CD14-positive monocyte (primary cell): Measurements from ENCODE around the gene PRKAR1B. TPM values are rescaled to one million over a fixed set of nuclear protein-coding genes. Genes with fewer than 3 reads are reported as not detected.

ENCODE experiments used
- DNase-seq, 3 donors: peaks; one replicate each; pipeline ENCODE4 v3.0.0-alpha.2; 2011 to 2022
- H2AFZ ChIP-seq: 2 replicates; pipeline ENCODE4 v1.6.0; 2012; ENCODE audit warnings: mild to moderate bottlenecking, low read depth, low read length, inconsistent platforms; ENCODE audit not compliant: insufficient read depth, poor library complexity, severe bottlenecking
- H3K27ac ChIP-seq, 2 donors: 1 replicate in 1 of 2; 2 replicates in 1 of 2; pipeline ENCODE4 v1.5.1; 2012 to 2013; ENCODE audit warnings: low read length in 2 of 2, control low read depth in 1 of 2, inconsistent platforms in 1 of 2, low read depth in 1 of 2, mild to moderate bottlenecking in 1 of 2
- H3K27me3 ChIP-seq, 2 donors: one replicate each; pipeline versions ENCODE4 v1.6.0 to v1.6.1; 2011 to 2013; ENCODE audit warnings: low read length in 2 of 2; ENCODE audit not compliant: control insufficient read depth in 2 of 2, insufficient read depth in 2 of 2
- H3K36me3 ChIP-seq, 2 donors: replicated peaks in 1 of 2; 1 replicate in 1 of 2; 2 replicates in 1 of 2; pipeline versions ENCODE4 v1.5.1 to v1.6.1; 2012 to 2013; ENCODE audit warnings: low read length in 2 of 2, control low read depth in 1 of 2, inconsistent platforms in 1 of 2, mild to moderate bottlenecking in 1 of 2; ENCODE audit not compliant: insufficient read depth in 2 of 2, control insufficient read depth in 1 of 2
- H3K4me1 ChIP-seq, 2 donors: 1 replicate in 1 of 2; 2 replicates in 1 of 2; pipeline versions ENCODE4 v1.5.1 to v1.6.1; 2012 to 2013; ENCODE audit warnings: low read length in 2 of 2, control low read depth in 1 of 2, inconsistent platforms in 1 of 2, mild to moderate bottlenecking in 1 of 2, moderate library complexity in 1 of 2; ENCODE audit not compliant: insufficient read depth in 2 of 2, control insufficient read depth in 1 of 2
- H3K4me2 ChIP-seq: replicated peaks from 2 replicates; pipeline ENCODE3; 2012; ENCODE audit warnings: low read length, moderate library complexity, mild to moderate bottlenecking; ENCODE audit not compliant: poor library complexity, severe bottlenecking; ENCODE audit errors: extremely low read depth
- H3K4me3 ChIP-seq, 3 experiments: fragments of 200-600 bp in 1 of 3; sonication (generic) in 1 of 3; replicated peaks in 1 of 3; 1 replicate in 2 of 3; 2 replicates in 1 of 3; pipeline ENCODE4 v1.5.1; 2011 to 2013; ENCODE audit warnings: low read length in 3 of 3, mild to moderate bottlenecking in 3 of 3, control low read depth in 2 of 3, low read depth in 2 of 3, inconsistent platforms in 1 of 3, moderate library complexity in 1 of 3
- H3K79me2 ChIP-seq: 2 replicates; pipeline ENCODE4 v1.6.0; 2012; ENCODE audit warnings: mild to moderate bottlenecking, control low read depth, inconsistent platforms, low read length, moderate library complexity; ENCODE audit not compliant: insufficient read depth
- H3K9ac ChIP-seq: 2 replicates; pipeline ENCODE4 v1.6.0; 2017; ENCODE audit warnings: low read length, mild to moderate bottlenecking; ENCODE audit not compliant: insufficient read depth, poor library complexity, severe bottlenecking
- H3K9me3 ChIP-seq, 2 donors: replicated peaks in 1 of 2; 1 replicate in 1 of 2; 2 replicates in 1 of 2; pipeline versions ENCODE4 v1.5.1 to v1.6.1; 2012 to 2013; ENCODE audit warnings: low read length in 2 of 2, control low read depth in 1 of 2; ENCODE audit not compliant: control insufficient read depth in 1 of 2, insufficient read depth in 1 of 2
- H4K20me1 ChIP-seq: 2 replicates; pipeline ENCODE4 v1.6.0; 2012; ENCODE audit warnings: mild to moderate bottlenecking, low read length, control low read depth, moderate library complexity; ENCODE audit not compliant: insufficient read depth
- H3K27ac Mint-ChIP-seq, 7 donors: one replicate each; pipeline ENCODE4 v1.8.0; 2020; ENCODE audit warnings: mild to moderate bottlenecking in 7 of 7, mixed read lengths in 7 of 7, moderate library complexity in 6 of 7, inconsistent platforms in 2 of 7
- H3K27me3 Mint-ChIP-seq, 3 donors: one replicate each; pipeline ENCODE4 v1.8.0; 2021 to 2022; ENCODE audit warnings: low read depth in 3 of 3, mild to moderate bottlenecking in 3 of 3, mixed read lengths in 3 of 3, moderate library complexity in 3 of 3, inconsistent platforms in 1 of 3
- H3K36me3 Mint-ChIP-seq, 2 donors: one replicate each; pipeline ENCODE4 v1.8.0; 2020; ENCODE audit warnings: mixed read lengths in 2 of 2, inconsistent platforms in 1 of 2, mild to moderate bottlenecking in 1 of 2
- H3K4me1 Mint-ChIP-seq: one replicate; pipeline ENCODE4 v1.8.0; 2020; ENCODE audit warnings: mild to moderate bottlenecking, mixed read lengths
- H3K4me3 Mint-ChIP-seq, 2 donors: one replicate each; pipeline ENCODE4 v1.8.0; 2020; ENCODE audit warnings: mild to moderate bottlenecking in 2 of 2, mixed read lengths in 2 of 2, moderate library complexity in 1 of 2
- H3K9me3 Mint-ChIP-seq, 7 donors: one replicate each; pipeline ENCODE4 v1.8.0; 2020 to 2022; ENCODE audit warnings: mixed read lengths in 7 of 7, mild to moderate bottlenecking in 6 of 7, moderate library complexity in 6 of 7, inconsistent platforms in 2 of 7
- CTCF ChIP-seq: fragments of 200-600 bp; IDR thresholded peaks from one replicate; pipeline ENCODE4 v1.8.0; 2022; ENCODE audit warnings: antibody characterized with exemption, mild to moderate bottlenecking
- WGBS: methylation state at CpG from one replicate; pipeline ENCODE4 v1.1.5; 2013; ENCODE audit warnings: missing lambda C conversion rate; ENCODE audit not compliant: insufficient coverage; 5-methylcytosine and 5-hydroxymethylcytosine counted together
- intact Hi-C, 2 donors: fragments of 100-400 bp; cut with micrococcal nuclease; formaldehyde crosslinking; loops; one replicate each; pipeline versions ENCODE4 v1.15.0 to v1.15.1; 2023
- polyA plus RNA-seq, 3 donors: library from polyadenylated mRNA; depleted of rRNA in 1 of 3; unstranded in 2 of 3; stranded (reverse) in 1 of 3; fragments of 300-500 nt in 2 of 3; fragments of >200 nt in 1 of 3; fragmentation: Illumina TruSeq in 2 of 3; gene quantifications; 1 replicate in 2 of 3; 2 replicates in 1 of 3; pipeline ENCODE4 v1.2.3, GENCODE V29; 2012 to 2021

The PRKAR1B gene
- polyA plus RNA-seq, 3 donors = 0.94 to 2.1 (median 1.1) TPM

GRCh38 chr7:593324-594115 is 133.6 kb downstream of the PRKAR1B start:
- Histone ChIP-seq H3K4me3 (peak overlapping the region in 1 of 3 experiments; percentile 26), H4K20me1 (no peaks in the 10 kb centered on the region), H2AFZ (no peak overlapping the region), H3K36me3 (no peaks in the 10 kb centered on the region), H3K27ac (no peak overlapping the region), H3K9me3 (peaks cover 0 to 9% of the 10 kb centered on the region in 2 donors), H3K4me2 (peak overlapping the region; percentile 24), H3K79me2 (no peaks in the 10 kb centered on the region), H3K27me3 (peaks cover 0 to 8% of the 10 kb centered on the region in 2 donors), H3K4me1 (peaks cover 13 to 19% of the 10 kb centered on the region in 2 donors), H3K9ac (peak overlapping the region; percentile 25)
- no peaks in the 10 kb centered on the region for H3K36me3 Mint-ChIP-seq
- H3K27me3 Mint-ChIP-seq = peaks cover 14 to 41% (median 21%) of the 10 kb centered on the region in 3 donors
- DNase-seq = peak; percentile 43 to 68 (median 45)
- peak overlapping the region in 1 of 7 donors; percentile 19 for H3K27ac Mint-ChIP-seq
- TF ChIP-seq CTCF = no peak
- H3K4me1 Mint-ChIP-seq = peaks cover 14% of the 10 kb centered on the region
- 38% methylated on average over 24 of the region's 34 CpGs for WGBS
- H3K9me3 Mint-ChIP-seq = peaks cover 6 to 23% (median 8%) of the 10 kb centered on the region in 7 donors
- intact Hi-C loops = no loop called here
- H3K4me3 Mint-ChIP-seq = peak overlapping the region in 1 of 2 donors; percentile 67

GRCh38 chr7:591856-592628 is 135.0 kb downstream of the PRKAR1B start:
- H2AFZ ChIP-seq = no peak overlapping the region
- Mint-ChIP-seq H3K9me3 (peaks cover 9 to 28% (median 12%) of the 10 kb centered on the region in 7 donors), H3K36me3 (no peaks in the 10 kb centered on the region), H3K4me3 (peak overlapping the region in 1 of 2 donors; percentile 56), H3K27ac (no peak overlapping the region), H3K27me3 (peaks cover 14 to 38% (median 20%) of the 10 kb centered on the region in 3 donors), H3K4me1 (peaks cover 14% of the 10 kb centered on the region)
- no peak for TF ChIP-seq CTCF
- H3K4me3 ChIP-seq = no peak overlapping the region
- no peak for DNase-seq
- peaks cover 0 to 23% of the 10 kb centered on the region in 2 donors for H3K9me3 ChIP-seq
- H3K36me3 ChIP-seq = no peaks in the 10 kb centered on the region
- peaks cover 13 to 19% of the 10 kb centered on the region in 2 donors for H3K4me1 ChIP-seq
- H4K20me1 ChIP-seq = no peaks in the 10 kb centered on the region
- H3K27me3 ChIP-seq = peaks cover 0 to 8% of the 10 kb centered on the region in 2 donors
- 97% methylated on average over 42 of the region's 42 CpGs for WGBS
- H3K79me2 ChIP-seq = no peaks in the 10 kb centered on the region
- no peak overlapping the region for H3K4me2 ChIP-seq
- no peak overlapping the region for H3K27ac ChIP-seq
- no peak overlapping the region for H3K9ac ChIP-seq
- intact Hi-C loops = no loop called here
